GM15510 (cell line): Measurements from ENCODE around the gene MED9.

ENCODE experiments used
- POLR2A ChIP-seq: IDR thresholded peaks from 3 replicates; pipeline ENCODE4 v1.6.1; 2011; ENCODE audit warnings: borderline replicate concordance; ENCODE audit not compliant: insufficient read length; ENCODE audit errors: extremely low read depth

Gene MED9

DNA sequence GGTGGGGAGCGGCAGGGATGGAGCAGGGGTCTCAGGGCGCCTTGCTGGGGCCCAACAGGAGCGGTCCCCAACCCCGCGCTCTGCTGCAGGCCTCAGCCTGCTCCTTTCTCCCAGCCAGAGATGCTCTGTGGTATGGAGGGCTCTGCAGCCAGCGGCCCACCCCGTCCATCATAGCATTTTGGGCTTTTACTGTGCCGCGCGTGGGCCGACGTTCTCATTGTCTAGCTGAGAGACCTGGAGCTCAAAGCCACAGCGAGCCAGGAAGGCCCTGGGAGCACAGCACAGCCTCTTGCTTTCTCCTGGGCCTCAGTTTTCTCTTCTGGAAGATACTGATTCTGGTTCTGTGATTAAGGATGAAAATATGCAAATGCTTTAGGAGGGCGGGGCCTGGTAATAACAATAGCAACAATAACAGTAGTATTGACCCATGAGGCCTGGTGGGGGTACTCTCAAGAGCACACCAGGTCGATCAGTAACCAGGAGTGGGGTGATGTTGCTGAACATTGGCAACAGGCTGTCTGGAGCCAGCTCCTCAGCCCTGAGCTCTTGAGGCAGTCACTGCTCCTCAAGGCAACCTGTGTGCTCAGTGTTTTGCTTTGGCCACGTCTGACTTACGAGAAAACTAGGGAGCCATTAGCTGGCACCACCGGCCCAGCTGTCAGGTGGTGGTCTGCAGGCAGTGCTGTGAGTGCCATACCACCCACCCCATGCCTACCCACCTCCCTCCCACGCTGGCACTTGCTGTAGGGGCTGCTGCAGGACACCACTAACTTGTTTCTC, 20.5 kb downstream of the MED9 start:
- TF ChIP-seq POLR2A, result no peak

DNA sequence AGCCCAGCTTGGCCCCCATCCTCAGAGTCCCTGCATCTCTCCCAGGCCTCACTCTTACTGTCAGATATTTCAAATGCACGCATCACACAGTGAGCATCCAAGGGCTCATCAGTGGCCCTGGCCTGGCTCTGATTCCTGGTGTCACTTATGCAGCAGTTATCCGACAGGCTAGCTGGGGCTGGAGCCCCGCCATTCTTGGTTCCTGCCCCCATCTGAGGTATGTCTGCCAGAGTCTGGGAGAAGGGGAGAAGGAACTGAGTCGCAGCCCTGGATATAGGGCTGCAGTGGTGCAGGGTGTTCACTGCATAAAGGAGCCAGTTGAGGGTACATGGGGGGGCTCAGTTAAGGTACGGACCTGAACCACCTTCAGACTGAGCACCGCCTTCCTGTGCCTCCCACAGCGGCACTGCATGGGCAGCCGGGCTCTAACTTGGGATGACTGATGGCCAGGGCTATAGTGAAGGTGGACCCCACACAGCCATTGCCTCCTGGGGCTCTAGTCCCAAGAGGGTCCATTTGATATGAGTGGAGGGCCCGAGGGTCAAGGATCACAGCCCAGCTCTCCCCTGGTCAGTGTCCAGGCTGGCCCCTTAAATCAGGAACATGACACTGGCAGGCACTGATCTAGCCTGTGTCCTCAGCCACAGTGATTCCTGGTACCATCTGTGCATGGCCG, 21.2 kb downstream of the MED9 start:
- no peak for TF ChIP-seq POLR2A

DNA sequence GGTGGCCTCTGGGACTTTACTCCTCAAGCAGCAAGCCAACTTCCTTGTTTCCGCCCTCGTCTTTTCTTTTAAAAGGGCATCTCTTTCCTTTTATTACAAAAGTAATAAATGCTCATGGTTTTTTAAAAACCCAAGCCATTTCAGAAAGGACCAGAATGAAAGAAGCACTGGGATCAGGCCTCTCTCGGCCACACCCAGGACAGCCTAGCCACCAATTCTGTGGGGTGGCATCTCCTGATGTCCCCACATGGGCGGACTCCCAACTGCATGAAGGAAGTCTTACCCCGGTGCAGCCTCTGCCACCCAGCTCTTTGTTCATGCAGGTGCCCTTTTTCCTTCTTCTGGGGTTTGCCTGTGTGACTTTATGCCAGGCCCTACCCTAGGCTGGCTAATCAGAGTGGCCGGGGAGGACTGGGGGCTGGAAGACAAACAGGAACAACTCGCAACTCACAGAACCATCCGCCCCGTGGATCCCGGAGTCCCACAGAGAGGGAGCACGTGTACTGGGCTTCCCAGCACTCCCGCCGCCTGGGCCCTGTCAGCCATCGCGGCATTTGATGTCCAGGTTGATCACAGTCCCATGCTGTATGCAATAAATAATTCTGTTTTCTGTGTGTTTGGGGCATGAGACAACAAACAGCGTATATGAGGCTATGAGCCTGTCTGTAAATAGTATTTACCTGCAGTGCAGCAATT, 22.0 kb downstream of the MED9 start:
- TF ChIP-seq POLR2A, result no peak

DNA sequence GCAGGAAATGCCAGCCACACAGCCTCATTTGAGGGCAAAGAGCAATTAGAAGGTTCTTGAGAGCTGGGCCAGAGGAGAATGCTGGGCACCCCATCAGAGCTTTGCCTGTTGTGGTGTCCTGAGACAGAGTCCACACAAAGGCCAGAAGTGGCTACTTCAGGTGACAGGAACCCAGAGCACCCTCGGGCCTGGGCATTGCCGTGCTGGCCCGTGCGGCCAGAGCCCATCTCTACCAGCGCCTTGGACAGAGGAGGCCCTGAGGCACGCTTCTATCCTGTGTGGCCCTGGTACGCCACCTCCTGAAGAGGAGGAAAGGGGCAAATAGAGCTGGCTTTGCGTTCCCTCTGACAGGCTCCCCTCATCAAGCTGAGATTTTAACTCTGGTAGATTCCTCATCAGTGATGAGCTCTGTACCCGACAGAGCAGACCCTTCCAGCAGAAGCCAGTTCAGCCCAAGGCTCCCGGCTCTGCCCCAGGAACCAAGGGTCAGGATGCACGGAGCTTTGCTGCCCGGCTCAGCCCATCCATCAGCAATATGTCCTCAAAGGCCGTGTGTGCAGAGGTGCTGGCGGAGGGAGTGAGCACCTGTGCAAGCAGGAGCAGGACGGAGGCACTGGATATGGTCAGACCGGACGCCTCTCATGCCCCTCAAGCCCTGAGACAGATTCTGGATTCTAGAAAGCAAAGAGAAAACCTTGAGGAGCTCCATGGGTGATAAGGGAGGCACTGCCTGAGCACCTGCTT, 22.8 kb downstream of the MED9 start:
- no peak for TF ChIP-seq POLR2A

DNA sequence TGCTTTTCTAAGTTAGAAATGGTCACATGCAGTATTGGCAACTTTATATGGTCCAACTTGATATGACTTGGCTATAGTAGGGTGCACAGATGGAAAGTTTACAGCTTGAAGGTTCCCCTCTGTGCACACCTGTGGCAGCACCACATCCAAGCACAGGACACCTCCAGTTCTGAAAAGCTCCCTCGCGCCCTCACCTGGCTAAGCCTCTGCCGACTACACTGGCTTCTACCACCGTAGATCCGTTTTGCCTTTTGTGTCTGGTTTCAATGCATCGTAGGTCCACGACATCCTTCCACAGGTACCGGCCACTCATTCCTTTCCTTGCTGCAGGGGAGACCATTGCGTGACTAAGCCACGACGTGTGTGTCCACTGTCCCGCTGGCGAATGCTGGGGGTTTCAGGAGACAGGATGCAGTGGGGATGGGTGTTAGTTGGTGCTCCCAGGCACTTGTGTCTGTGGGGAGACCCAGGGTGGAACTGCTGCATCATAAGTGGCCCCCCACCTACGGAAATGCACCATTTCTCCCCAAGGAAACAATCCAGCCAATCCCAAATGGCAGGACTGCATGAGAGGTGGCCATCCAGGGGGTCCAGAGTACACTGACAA, 24.3 kb downstream of the MED9 start:
- TF ChIP-seq POLR2A, result no peak

DNA sequence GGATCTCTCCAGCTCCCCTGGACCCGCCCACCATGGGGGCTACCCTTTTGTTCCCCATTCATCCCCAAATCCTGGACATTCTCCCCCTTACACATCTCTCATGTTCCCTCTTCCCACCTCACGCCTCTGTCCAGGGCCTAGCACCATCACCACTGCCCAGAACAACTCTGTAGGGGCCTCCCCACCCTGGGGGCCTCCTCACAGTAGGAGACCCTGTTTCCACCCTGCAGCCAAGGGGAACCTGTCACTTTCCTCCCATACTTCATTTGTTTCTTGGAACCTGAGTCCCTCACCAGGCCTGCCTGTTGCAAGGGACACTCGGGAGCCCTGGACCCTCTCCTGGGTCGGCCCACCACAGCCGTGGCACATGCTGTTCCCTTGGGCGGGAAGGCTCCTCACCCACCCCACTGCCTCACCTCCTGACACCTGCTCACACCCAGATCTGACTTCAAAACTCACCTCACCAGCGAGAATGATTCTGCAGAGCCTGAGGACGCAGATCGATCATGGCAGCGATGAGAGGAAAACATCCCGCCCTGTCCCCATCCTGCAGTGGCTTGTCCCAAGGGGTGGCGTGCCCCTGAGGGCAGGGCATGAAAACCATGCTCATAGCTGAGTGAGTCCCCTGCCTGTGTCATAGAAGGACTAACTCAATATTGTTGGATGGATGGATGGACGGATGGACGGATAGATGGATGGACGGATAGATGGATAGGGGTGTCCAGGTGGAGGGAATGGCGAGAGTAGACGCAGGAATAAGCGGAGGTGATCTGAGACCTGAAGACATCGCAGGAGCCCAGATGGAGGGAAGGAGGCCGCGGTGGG, 26.2 kb downstream of the MED9 start:
- no peak for TF ChIP-seq POLR2A

DNA sequence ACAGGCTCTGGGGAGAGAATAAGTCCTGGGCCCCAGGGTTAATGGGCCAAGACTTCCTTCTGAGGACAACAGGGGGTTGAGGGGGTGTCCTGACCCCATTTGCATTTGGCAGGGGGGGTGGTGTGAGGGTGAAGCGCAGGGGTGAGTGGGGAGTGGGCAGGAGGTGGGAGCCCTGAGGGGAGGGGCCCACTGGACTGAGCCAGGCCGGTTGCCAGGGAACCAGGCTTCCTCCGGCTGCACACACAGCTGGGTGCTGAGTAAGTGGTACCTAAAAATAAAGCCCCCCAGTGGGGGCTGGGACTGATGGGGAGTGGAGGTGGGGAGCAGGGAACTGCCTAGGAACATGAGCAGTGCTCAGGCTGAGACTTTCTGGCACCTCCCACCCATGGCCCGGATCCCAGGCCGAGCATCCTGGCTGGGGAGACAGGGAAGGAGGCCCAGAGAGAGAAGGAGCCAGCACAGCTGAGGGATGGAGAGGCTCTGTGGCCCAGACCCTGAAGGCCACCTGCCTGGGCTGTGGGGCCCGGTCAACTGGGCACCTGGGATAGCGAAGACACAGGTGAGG, 26.8 kb downstream of the MED9 start:
- no peak for TF ChIP-seq POLR2A

DNA sequence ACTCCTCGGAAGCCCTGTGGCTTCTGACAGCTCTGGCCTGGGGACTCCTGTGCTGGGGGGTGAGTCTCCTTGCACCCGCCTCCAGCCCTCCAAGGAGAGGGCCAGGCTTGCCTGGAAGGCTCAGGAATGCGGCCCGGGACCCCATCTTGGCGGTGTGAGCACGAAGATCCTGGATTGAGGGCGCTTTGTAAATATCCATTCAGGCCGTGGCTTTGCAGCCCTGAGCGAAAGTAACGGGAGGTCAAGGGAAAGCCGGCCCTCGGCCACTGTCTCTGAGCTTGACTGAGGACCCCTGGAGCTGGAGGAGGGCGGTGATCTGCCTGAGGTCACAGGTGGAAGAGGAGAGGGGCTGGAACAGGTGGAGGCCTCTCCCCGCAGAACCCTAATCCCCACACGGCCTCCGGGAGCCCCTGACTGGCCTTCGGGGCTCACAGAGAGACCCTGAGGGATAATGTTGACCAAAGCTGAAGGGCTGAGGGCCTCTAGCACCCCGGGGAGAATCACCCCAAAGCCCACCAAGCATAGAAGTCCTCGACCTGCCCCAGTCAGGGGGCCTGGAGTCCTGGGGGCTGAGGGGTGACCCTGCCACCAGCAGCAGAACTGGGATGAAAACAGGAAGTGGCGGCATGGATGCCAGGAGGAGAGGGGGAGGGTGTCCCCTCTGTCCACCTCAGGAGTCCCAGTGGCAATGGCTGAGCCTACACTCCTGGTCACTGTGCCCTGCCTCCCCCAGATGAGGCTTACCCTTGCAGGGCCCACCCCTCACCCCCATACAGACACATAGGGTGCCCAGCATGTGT, 27.7 kb downstream of the MED9 start:
- TF ChIP-seq POLR2A, result no peak

DNA sequence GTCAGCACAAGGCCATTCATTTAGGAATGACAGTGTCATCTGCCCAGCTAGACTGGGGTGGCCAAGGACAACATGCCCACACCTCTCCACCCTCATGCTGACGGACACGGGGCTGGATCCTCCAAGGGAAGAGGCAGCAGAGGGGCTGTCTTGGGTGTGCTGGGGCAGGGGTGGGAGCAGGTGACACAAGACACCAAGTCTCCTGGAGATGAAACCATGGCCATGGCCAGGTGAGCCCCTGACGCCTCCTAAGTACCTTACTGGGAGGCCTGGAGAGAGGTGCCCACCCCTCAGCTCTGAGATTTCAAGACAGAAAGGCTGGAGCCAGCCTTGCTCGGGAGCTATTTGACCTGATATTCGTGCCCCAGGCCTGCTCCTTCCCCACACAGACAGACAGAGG, 28.4 kb downstream of the MED9 start:
- no peak for TF ChIP-seq POLR2A

DNA sequence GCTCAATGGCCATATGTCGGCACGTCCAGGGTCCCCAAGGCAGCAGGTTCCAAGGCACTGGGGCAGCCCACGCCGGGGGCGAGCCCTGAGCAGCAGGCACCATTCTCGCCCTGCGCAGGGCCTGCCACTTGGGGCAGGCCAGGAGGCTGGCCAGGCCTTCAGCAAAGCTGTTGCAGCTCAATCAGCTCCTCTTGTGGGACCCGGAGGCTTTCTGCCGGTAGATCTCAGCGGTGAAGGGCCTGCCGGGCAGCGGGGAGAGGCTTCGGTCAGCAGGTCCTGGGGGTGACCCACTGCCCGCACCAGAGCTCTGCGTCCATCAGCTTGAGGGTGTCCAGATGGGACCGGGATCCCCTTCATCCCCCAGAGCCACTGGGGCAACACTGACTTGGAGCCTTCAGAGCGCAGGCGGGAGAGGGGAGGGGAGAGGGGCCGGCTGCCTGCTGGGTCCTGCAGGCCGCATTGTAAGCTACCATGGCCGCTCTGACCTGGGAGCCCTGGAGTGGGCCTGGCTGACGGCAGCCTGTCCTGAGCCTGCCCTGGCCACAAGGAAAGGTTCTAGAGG, 28.9 kb downstream of the MED9 start:
- TF ChIP-seq POLR2A, result no peak

DNA sequence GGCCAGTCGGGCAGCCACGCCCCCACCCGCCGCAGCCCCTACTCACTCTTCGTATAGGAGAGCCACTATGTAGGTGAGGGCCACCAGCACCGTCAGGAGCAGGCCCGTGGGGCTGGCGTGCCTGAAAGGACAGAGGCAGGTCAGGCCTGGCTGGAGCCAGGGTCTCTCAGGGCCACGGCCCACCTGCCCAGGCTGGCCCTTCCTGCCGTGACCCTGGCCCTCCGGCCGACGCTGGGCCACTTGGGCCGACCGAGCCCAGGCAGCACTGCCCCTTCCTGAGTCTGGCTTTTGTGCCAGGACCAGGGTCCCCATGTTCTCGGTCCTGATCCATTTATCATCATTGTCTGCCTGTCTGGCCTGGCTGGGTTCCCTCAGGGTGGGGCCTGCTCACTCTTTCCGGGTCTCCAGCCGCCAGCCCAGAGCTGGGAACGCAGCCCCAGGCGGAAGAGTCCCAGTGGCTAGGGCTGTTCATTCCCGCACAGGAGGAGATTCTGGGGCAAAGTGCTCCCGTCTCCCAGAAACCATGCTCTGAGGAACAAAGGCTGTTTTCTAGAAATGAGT, 29.5 kb downstream of the MED9 start:
- no peak for TF ChIP-seq POLR2A

DNA sequence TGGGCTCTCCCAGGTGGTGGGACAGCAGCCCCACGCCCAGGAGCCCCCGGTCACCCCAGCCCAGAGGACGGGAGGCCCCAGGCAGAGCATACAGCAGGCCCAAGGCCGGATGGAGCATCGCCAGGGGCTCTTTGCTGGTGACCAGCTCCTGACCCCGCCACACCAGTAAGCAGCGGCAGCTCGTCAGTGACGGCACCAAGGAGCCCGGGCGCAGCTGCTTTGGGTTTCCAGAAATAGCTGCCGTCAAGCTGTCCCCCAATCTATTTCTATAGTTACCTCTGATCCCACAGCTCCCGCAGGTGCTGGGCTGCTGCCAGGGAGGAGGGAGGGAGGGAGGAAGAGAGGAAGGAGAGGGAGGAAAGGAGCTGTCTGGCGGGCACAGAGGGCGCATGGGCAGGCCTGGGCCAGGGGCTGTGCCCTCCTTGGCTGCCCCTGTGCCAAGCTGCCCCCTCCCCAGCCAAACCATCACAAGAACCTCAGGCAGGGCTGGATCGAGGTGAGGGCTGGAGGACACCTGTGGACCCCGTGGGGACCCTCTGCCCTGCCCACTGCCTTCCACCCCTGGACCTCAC, 30.2 kb downstream of the MED9 start:
- TF ChIP-seq POLR2A, result no peak
